ENCODE data around the gene ARMC8. TPM values are rescaled to one million over a fixed set of nuclear protein-coding genes. Genes with fewer than 3 reads are reported as not detected.

ARMC8 gene
- total and polyA plus RNA-seq, 2 of the 8 experiments (the other 6 are each of a cell fraction or from before 2014, with no cell fraction given): 47.3 to 58.5 TPM

- no peak for FAIRE-seq
- Histone ChIP-seq H2BK5ac (ENCODE audit: low read depth, low read length) (no peak overlapping the region), H3K23ac (ENCODE audit: insufficient read length) (no peak overlapping the region), H4K8ac (ENCODE audit: extremely low read depth, insufficient read depth, low read length) (no peak overlapping the region), H3K36me3 (ENCODE audit: control insufficient read depth in 2 of 4, insufficient read depth in 4 of 4, low read length in 3 of 4) (no peaks in the 10 kb centered on the region), H4K20me1 (replicated peaks in 1 of 2; ENCODE audit: control insufficient read depth in 1 of 2, insufficient read depth in 2 of 2, low read length in 2 of 2) (peaks cover 2 to 10% of the 10 kb centered on the region in 2 experiments), H3K79me1 (ENCODE audit: low read depth, low read length) (peaks cover 17% of the 10 kb centered on the region), H2AFZ (ENCODE audit: low read length) (no peak overlapping the region), H2BK120ac (replicated peaks; ENCODE audit: low read depth, low read length) (no peak overlapping the region), H2BK20ac (ENCODE audit: low read length) (no peak overlapping the region), H2BK12ac (ENCODE audit: low read depth, low read length) (no peak overlapping the region), H3K79me2 (ENCODE audit: control insufficient read depth in 1 of 2, insufficient read depth in 2 of 2, low read length in 2 of 2) (peaks cover 3 to 95% of the 10 kb centered on the region in 2 experiments), H2BK15ac (ENCODE audit: low read length) (no peak overlapping the region), H3K14ac (ENCODE audit: insufficient read length) (no peak overlapping the region), H3K4ac (replicated peaks; ENCODE audit: insufficient read length, low read depth, low read length) (no peak overlapping the region), H3K27ac (ENCODE audit: low read depth, low read length) (no peak overlapping the region), H3K56ac (replicated peaks; ENCODE audit: insufficient read length, low read depth, low read length) (no peak overlapping the region), H2AK5ac (ENCODE audit: low read depth, low read length) (no peak overlapping the region), H4K5ac (ENCODE audit: insufficient read length, low read depth, low read length) (no peak overlapping the region), H3K23me2 (ENCODE audit: low read depth, low read length) (no peaks in the 10 kb centered on the region), H4K91ac (replicated peaks; ENCODE audit: insufficient read length, low read length) (no peak overlapping the region), H3K4me3 (ENCODE audit: extremely low read depth in 1 of 4, insufficient read depth in 2 of 4, low read depth in 3 of 4, low read length in 4 of 4) (no peak overlapping the region), H3K9me3 (ENCODE audit: insufficient read depth in 2 of 2, low read depth in 1 of 2, low read length in 1 of 2) (no peaks in the 10 kb centered on the region; a peak in 1 of 4 replicates), H3K9ac (replicated peaks in 1 of 4; ENCODE audit: extremely low read depth in 1 of 4, low read depth in 3 of 4, low read length in 3 of 4) (no peak overlapping the region), H3K4me2 (ENCODE audit: insufficient read depth in 1 of 2, low read depth in 2 of 2, low read length in 2 of 2) (no peak overlapping the region), H3K4me1 (replicated peaks in 1 of 4; ENCODE audit: control insufficient read depth in 3 of 4, insufficient read depth in 4 of 4, low read length in 3 of 4) (peaks cover 0 to 7% (median 3%) of the 10 kb centered on the region in 4 experiments; a peak in 3 of 7 replicates), H3K18ac (ENCODE audit: extremely low read depth, low read length) (no peak overlapping the region), H3K27me3 (replicated peaks in 1 of 4; ENCODE audit: control insufficient read depth in 3 of 4, extremely low read depth in 1 of 4, insufficient read depth in 3 of 4, low read length in 3 of 4) (no peaks in the 10 kb centered on the region)
- ChIA-PET CTCF (ENCODE audit: partially characterized antibody) (no interaction called here), POLR2A (ENCODE audit: partially characterized antibody) (interaction anchor here (1.2 kb wide), 1 partner anchor 18 kb away, joined by 3 read pairs; the partner anchor contains the start of gene ARMC8)
- no peak for DNase-seq (ENCODE audit: low read depth in 1 of 2, low spot score in 2 of 2)
- WGBS, 2 experiments (ENCODE audit: extremely low coverage in 1 of 2, insufficient coverage in 1 of 2, insufficient read length in 1 of 2, insufficient replicate concordance in 2 of 2, low coverage in 1 of 2, low lambda C conversion rate in 2 of 2, missing lambda C conversion rate in 1 of 2): 90% methylated on average over 5 of the region's 5 CpGs; no CpG with 5 or more reads in 1 of the 2 experiments
- TF ChIP-seq NANOG (IDR thresholded peaks at IDR 0.05; ENCODE audit: insufficient read depth, low read depth, low read length, poor library complexity, severe bottlenecking) (no peak), EZH2 (IDR thresholded peaks at IDR 0.05; ENCODE audit: low read depth, low read length, severe bottlenecking) (no peak), SUZ12 (IDR thresholded peaks at IDR 0.05; ENCODE audit: low read length) (no peak), PHF8 (conservative IDR thresholded peaks at IDR 0.05; ENCODE audit: low read depth, low read length) (no peak), JUND (IDR thresholded peaks at IDR 0.05; ENCODE audit: low read length) (no peak), EP300 (IDR thresholded peaks at IDR 0.05; ENCODE audit: borderline replicate concordance in 1 of 2, low read depth in 2 of 2, low read length in 2 of 2) (no peak), BRCA1 (IDR thresholded peaks at IDR 0.05; ENCODE audit: low read depth, low read length) (no peak), GTF2F1 (IDR thresholded peaks at IDR 0.05; ENCODE audit: borderline replicate concordance, low read depth, low read length) (no peak), ASH2L (IDR thresholded peaks at IDR 0.05; ENCODE audit: low read length) (no peak), SRF (IDR thresholded peaks at IDR 0.05; ENCODE audit: low read depth, low read length) (no peak), MAFK (IDR thresholded peaks at IDR 0.05; ENCODE audit: low read depth, low read length) (no peak), TAF7 (optimal IDR thresholded peaks at IDR 0.05; ENCODE audit: borderline replicate concordance, low read depth, low read length) (no peak), TCF12 (IDR thresholded peaks at IDR 0.05; ENCODE audit: low read depth, low read length) (no peak), ATF3 (IDR thresholded peaks at IDR 0.05; ENCODE audit: insufficient read depth, low read depth, low read length) (no peak)
Observed at GRCh38 chr3:138205527-138205926, 18.4 kb downstream of the ARMC8 start.

All from H1 (cell line).